ENCODE data around the gene SEPTIN2.
"Not testable (repeated sequence)": the region's sequence is repeated elsewhere in the genome, so short reads cannot be mapped to it uniquely, and the experiment has no call there.

SEPTIN2 gene

DNA sequence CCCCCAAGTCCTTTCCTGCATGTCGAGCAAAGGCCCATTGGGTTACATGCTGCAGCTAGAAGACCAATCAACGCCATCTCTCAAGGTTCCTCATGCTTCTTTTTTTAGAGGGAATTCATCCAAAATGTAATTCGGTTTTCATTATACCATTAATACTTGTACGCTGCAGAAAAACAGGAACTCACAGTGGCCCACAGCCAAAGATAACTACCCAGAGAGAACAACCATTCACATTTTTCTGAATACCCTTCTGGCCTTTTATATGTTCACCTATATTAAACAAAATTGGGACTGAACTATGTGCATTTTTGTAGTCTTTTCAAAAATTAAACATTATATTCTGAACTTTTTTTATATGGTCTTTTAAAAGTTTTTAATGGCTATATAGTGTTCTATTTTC is 66.1 kb downstream of the SEPTIN2 start:
- no peak for FAIRE-seq
- TF ChIP-seq, protein P1, sequence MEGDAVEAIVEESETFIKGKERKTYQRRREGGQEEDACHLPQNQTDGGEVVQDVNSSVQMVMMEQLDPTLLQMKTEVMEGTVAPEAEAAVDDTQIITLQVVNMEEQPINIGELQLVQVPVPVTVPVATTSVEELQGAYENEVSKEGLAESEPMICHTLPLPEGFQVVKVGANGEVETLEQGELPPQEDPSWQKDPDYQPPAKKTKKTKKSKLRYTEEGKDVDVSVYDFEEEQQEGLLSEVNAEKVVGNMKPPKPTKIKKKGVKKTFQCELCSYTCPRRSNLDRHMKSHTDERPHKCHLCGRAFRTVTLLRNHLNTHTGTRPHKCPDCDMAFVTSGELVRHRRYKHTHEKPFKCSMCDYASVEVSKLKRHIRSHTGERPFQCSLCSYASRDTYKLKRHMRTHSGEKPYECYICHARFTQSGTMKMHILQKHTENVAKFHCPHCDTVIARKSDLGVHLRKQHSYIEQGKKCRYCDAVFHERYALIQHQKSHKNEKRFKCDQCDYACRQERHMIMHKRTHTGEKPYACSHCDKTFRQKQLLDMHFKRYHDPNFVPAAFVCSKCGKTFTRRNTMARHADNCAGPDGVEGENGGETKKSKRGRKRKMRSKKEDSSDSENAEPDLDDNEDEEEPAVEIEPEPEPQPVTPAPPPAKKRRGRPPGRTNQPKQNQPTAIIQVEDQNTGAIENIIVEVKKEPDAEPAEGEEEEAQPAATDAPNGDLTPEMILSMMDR (IDR thresholded peaks at IDR 0.05; ENCODE audit: insufficient read depth, missing control alignments) = no peak
- no peak for DNase-seq (ENCODE audit: insufficient read length, low spot score)

DNA sequence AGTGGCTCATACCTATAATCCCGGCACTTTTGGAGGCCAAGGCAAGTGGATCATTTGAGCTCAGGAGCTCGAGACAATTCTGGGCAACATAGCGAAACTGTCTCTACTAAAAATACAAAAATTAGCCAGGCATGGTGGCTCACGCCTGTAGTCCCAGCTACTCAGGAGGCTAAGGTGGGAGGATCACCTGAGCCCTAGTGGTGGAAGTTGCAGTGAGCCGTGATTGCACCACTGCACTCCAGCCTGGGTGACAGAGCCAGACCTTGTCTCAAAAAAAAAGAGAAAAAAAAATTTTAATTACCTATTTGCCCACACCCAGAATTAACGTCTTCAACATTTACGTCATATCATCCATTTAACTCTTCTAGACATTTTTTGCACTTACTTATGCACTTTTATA is 69.7 kb downstream of the SEPTIN2 start:
- not testable (repeated sequence) for FAIRE-seq; DNase-seq (ENCODE audit: insufficient read length, low spot score)

DNA sequence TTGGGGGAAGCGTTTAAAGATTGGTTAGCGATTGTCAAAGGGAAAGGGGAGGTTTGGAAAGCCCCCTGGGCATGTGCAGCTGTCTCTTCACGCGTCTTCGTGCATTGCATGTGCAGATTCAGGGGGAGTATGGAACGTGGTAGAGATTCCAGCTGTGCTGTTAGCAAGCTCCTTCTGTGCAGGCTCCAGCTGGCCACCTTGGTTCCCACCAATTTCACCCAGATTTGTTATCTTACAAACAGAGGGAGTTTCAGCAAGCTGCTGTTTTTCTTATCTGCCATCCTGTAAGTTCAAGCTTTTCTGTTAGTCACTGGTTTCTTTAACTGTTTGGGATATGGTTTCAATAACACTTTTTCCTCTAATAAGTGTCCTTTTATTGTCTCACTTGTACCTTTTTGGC is 70.8 kb downstream of the SEPTIN2 start:
- DNase-seq (ENCODE audit: insufficient read length, low spot score) = no peak
- FAIRE-seq = no peak
- TF ChIP-seq, protein P1 (IDR thresholded peaks at IDR 0.05; ENCODE audit: insufficient read depth, missing control alignments) = no peak

DNA sequence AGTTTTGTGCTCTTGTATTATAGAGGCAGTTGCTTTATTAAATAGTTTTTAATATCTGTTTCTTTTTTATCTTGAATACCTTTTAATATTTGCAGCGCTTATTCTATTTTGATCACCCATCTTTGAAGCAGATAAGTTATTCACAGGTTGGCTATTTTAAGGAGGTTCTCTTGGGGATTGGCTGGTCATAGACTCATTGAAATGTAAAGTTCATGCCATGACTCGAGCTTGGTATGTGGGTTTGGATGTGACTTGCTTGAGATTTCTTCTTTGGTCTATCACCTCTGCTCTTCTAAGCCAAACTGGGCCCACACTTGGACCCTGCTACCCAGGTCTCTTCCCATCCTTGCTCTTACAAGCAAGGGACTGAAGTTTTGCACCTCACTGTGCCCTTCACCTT is 74.0 kb downstream of the SEPTIN2 start:
- TF ChIP-seq, protein P1 (IDR thresholded peaks at IDR 0.05; ENCODE audit: insufficient read depth, missing control alignments) = no peak
- no peak for DNase-seq (ENCODE audit: insufficient read length, low spot score)
- no peak for FAIRE-seq

DNA sequence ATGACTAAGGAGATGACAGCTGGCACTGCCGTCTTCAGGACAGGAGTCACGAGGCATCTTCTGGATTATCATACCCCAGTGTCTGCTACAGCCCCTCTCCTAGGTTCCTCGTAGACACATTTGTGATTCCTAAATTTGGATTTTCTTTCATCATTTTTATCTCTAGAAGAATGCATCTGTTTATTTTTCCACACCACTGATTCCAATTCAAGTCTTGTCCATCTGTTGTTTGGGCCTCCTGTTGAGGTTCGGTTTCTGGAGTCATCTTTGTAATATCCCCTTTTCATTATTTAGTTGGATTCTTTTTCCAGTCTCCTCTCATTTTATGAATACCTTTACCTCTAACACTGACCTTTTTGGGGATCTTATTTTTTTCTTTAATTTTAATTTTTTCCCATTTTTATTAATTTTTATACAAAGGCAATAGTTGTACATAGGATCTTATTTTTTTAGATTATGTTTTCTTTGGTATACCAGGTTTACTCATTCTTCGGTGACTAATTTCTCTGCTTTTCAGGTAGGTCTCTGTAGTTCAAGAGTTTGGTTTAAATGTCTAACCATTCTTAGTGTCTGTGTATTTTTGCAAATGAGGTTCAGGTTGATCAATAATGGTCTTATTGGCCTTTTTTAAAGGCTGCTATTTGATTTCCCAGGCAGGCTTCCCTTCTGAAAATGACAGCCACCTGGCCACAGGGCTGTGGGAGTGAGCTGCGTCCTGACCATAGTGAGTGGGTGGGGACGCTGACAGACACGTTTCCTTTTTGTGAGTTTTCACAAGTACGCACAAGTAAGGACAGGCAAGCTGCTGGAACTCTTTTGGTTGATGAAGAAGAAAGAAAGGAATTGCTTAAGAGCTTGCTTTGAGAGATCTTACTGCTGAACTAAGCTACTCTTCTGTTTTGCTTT is 74.8 kb downstream of the SEPTIN2 start:
- TF ChIP-seq, protein P1 (IDR thresholded peaks at IDR 0.05; ENCODE audit: insufficient read depth, missing control alignments) = no peak
- DNase-seq (ENCODE audit: insufficient read length, low spot score) = no peak
- no peak for FAIRE-seq

DNA sequence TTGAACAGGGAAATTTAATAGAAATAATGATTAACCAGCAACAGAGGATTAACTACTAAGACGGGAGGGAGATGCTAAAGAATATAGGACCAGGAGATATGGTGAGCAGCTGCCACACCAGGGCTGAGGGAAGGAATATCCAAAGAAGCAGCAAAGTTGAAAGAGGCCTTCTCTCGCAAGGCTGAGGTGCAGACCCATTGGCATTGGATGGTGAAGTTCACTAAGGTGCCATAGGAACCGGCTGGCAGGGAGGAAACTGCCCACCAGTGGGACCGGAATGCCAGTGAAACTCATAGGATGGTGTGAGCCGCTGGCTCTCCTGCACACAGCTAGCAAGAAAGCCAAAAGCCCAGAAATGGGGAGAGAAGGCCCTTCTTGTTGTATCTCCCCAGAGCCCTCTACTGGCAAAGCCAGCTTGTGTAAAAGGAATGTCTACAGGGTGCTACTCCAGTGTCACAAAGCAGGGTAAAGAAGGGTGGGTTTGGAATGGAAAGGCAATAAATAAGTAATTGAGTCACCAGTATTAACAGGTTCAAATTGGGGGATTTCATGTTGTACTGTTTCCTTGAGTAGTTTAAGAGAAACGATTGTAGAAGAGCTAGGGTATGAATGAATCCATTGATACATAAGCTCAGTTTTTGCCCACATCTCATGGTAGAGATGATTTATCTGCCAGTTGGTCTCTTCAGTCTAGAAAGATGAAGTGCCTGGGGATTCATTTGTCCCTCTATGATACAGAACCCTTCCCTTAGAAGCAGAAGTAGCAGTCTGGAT is 76.4 kb downstream of the SEPTIN2 start:
- FAIRE-seq (no peak), DNase-seq (ENCODE audit: insufficient read length, low spot score) (no peak)

DNA sequence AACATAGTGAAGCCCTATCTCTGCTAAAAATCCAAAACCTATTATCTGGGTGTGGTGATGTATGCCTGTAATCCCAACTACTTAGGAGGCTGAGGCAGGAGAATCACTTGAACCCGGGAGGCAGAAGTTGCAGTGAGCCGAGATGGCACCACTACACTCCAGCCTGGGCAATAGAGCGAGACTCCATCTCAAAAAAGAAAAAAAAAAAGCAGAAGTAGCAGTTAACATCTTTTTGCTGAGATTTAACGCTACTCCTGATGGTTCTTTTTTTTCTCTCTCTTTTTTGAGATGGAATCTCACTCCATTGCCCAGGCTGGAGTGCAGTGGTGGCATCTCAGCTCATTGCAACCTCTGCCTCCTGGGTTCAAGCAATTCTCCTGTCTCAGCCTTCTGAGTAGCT is 77.0 kb downstream of the SEPTIN2 start:
- DNase-seq (ENCODE audit: insufficient read length, low spot score); FAIRE-seq: not testable (repeated sequence)

More for the DNA sequence above, 76.4 kb downstream of the SEPTIN2 start:
- TF ChIP-seq, protein P1 (IDR thresholded peaks at IDR 0.05; ENCODE audit: insufficient read depth, missing control alignments) = peak; percentile 26
